Measurements from ENCODE around the gene MSI2.

Gene MSI2

DNA sequence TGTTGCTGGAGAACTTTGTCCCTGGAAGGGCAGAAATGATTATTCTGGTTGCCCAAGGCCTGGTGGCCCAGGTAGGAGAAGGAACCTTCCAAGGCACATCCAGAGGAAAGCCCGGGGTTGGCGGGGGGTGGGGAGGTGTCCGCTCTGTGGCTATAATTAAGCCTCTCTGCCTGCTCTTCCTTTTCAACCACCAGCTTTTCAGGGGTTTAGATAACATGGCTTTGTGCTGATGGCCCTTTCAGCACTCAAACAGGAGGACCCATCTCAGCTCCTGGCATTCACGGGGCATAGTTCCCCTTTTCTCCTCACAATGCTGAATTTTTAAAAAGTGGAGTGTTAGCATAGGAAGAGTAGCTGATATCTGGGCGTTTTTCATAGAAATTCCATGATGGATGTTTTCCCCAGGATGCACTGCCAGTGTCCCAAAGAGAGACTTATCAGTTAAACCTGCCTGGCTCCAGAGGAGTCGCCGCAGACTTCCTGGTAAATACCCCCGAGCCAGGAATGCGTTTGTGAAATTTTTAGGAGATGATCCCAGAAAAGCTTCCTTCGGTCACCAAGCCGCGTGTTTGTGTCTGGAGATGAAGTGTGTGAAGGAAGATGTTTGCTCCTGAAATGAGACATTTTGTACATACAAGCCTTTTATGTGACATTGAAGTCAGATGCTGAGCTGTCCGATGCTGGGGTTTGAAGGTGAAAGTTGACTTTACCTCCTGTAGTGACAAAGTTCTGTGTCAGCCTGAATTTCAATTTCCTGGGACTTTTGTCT, 188.5 kb downstream of the MSI2 start:
- no peak for DNase-seq

DNA sequence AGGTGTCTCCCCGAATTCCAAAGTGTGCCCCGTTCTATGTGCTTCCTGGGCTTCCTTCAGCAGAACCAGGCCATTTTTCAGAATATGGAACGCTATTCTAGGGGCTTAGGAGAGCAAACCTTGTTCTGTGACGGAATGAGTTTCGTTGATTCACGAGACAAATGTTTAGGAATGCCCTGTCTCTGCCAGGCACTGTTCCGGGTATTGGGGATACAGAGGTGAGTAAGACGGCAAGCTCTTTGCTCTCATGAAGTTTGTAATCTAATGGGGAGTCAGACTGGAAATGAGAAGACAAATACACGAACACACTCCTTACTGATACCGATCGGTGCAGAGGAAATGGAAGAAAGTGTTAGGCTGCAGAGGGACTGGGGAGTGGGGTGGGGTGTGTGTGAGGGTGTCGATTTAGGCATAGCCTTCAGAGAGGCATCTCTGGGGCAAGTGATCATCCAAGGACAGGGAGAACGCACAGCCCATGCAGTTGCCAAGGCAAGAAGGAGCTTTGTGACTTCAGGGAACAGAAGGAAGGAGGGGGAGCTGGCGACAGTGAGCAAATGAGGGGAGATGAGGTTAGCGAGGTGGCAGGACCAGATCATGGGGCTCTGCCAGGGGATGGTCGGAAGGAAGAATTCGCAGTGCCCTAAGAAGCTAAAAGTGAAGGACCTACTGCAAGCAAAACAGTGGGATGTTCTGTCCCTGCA, 189.6 kb downstream of the MSI2 start:
- DNase-seq: no peak

DNA sequence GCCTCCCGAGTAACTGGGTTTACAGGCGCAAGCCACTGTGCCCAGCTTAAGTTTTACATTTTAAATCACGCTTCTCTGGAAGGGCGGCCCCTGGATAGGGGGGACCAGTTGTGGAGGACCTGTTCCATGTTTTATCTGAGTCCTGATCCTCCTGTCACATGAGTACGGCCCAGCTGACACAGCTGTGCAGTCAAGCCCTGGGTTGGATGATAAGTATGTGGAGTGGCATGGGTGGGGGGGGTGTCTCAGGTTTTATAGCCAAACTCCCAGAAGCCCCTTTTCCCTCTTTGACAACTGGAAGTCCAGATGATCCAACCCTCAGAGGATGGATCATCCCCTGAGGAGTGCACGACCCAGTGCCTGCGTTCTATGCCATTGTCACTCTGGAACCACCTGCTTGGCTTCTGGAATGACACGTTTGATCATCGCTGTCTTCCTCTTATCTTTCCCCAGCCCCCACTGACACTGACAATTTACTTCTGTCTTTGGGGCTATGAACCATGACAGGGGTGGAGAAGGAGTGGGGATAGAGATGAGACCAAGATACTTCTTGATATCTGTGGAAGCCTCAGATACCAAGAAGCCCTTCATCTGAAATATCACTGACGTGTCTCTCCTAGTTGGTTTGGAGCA, 191.2 kb downstream of the MSI2 start:
- DNase-seq: no peak

DNA sequence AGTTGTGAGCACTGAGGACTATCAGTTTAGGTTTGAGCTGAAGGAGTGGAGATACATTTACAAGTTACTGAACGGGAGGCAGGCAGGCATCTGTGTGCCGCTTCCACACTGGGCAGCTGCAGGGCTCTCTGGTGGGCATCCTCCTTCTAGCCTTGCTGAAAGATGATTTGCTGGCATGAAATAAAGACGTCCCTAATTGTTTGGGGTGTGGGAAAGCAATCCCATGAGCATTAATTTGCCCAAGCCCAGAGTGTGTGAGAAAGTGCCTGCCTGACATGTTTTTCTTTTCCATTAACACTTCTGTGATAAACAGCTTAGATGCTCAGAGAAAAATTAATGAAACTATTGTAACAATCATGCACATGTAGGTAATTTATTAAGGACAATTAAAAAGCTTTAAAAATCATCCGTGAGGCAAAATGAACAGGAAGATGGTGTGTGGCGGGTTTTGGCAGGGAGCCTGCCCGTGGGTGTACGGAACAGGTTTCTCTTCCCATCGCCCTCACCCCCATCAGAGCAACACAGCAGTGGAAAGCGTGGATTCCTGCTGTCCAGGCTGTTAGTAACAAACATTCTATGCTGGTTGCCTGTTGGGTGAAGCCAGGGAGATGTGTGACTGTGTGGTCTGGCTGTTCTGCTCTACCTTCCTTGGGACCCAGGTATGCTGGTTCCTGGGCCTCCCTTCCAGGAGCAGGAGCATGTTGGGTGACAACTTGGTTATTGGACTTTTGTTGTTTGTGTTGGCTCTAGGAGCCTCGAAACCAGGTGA, 191.9 kb downstream of the MSI2 start:
- no peak for DNase-seq

DNA sequence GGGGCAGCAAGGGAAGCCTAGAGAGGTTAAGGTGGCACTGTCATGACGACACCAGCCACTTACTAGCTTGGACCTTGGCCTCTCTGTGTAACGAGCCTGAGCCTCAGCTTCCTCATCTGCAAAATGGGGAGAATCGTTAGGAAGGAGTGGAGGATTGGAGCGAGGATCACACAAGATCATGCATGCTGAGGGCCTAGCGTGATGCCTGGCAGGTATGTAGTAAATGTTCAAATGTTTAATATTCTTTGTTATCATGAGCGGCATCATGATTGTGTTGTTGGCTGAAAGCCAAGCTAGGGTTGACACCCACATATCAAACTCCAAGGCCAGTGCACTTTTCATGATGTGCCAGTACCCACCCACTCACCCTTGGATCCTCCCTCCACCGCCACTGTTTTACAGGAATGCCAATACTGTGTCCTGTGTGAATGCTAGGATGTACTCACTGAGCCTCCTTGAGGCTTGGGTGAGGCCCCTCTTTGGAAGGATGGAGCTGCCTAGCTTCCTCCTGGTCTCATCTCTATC, 192.5 kb downstream of the MSI2 start:
- DNase-seq: no peak

DNA sequence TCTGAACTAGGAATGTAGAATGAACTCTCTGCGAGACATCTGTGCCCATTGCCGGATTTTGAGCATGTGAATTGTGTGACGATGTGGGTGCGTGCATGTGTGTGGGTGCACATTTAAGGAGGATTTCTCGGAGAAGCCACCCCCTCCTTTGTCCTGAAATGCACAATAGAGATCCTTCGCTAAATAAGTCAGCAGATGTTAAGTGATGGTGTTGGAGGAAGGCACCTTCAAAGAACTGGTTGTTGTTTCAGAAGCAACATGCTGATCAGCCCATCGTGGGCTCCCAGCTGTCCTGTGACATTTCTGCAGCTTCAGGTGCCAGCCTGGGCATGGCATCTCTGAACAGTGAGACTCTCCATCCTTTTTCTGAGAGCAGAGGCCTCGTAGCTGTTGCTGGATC, 194.9 kb downstream of the MSI2 start:
- no peak for DNase-seq

DNA sequence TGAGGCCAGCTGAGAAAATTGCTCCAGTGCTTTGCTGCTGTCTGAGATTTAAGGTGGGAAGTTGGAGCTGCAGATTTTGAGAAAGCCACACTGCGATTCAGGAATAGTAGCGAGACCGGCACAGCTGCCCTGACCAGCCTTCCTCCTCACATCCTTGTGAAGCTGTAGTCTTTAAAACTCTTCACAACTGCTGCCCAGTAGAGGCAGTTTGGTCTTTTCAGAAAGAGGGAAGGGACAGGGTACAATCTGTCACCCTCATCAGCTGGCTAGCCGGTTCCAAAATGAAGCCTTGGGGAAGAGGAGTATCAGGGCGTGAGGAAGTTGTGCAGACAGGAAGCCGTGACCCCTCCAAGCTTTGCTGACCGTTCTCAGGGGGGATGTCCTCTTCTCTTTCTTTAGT, 195.3 kb downstream of the MSI2 start:
- no peak for DNase-seq

DNA sequence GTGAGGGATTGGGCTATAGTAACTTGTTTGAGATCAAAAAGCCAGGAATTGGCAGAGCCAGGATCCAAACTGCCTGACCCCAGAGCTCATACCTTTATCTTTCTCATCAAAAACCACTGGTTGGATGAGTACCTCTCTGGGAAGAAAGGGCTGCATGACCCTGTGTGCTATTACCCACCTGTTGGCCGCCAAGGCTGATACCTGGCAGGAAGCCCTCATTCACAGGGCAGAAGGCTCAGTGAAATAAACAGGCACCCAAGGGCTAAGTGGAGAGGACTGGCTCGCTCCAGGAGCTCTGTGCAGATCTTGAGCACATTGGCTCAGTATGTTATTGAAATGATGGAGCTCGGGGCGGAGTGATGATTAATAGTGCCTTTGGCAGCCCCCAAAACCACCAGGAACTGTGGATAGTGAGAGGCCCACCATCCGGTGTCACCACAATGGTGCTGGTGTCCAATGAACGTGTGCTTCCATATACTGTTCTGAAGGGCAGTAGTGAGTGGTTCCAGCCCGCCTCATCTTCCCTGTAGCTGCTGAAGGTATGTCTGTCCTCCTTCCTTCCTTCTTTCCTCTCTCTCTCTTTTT, 197.6 kb downstream of the MSI2 start:
- no peak for DNase-seq

DNA sequence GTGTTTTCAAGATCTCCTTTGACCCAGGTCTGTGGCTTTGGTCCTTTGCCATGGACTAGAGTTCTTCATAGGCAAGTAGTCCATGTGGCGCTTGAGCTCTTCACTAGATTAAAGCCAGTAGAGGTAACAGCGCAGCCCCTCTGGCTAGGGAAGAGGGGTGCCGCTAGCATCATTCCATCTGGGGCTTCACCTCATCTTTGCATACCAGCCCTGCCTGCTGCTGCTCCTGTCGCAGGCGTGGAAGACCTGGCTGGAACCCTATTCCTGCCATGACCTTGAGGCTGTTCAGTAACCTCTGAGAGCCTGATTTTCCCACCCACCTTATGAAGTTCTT, 198.4 kb downstream of the MSI2 start:
- DNase-seq: no peak

DNA sequence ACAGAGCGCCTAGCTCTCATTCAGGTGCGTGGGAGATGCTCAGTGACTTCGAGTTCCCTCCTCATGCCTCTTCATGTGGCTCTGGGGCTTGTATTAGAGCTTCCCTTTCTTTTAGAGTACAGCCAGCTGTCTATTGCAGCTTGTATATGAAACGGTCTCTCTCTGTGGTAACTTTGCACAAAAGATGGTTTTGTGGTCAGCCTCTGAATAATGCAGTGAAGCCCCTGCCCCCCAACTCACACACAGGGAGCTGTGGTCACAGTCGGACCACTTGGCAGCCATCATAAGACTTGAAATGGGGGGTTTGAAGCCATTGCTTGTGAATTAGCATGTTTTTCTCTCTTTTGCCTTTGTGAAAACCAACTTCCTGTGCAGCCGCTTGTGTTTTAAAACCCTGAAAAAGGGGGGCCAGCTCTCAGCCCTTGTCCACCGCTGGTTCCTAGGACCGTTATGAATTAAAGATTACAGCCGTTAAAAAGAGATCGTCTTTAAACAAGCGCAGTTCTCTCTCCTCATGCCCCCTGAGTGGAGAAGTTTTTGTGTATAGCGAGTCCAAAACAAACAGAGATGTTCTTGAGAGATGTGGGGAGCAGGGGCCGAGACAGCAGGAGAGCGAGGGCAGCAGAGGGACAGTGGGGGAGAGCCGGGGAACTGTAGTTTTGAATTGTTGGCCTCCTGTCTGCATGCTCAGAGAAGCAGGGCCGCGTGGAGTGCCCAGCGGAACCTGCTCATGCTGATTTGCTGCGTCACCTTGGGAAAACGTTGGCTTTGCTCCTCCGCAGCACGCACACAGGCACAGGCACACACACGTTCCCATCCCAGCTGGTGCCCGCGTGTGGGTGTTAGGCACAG, 199.0 kb downstream of the MSI2 start:
- DNase-seq: peak; percentile 46

DNA sequence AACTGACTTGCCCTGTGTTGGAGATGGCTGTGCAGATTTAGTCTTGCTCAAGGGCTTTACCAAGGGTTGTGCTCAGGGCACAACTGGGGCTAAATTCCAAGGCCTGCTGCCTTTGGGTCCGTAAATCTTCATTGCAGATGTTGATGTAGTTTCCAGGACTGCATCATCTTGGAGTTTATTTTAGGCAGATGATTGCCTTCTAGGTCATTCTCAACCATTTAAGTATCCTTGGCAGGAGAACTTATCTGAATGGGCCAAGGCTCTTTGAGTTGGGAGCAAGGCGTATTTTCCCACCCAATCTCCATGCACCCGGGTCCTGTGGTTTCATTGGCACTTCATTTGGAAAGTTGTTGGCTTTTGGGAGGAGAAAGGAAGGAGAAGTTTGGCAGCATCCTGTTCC, 200.3 kb downstream of the MSI2 start:
- DNase-seq: no peak

DNA sequence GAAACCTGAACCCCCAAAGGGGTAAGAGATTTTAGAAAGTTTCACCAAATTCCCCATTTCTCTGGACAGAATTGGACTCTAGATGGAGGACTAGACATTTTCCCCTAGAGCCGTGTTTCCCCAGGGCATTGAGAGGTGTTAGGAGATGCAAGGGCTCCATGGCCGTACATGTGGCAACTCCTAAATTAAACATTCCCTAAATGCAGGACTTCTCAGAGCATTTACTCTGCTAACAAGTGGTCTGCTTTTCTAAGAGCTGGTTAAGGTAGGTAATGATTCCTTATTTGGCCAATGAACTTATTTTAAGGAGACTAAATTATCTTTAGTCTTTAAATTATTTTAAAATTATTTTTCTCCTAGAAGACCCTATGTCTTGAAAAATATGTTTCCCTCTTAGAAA, 200.9 kb downstream of the MSI2 start:
- DNase-seq: no peak

DNA sequence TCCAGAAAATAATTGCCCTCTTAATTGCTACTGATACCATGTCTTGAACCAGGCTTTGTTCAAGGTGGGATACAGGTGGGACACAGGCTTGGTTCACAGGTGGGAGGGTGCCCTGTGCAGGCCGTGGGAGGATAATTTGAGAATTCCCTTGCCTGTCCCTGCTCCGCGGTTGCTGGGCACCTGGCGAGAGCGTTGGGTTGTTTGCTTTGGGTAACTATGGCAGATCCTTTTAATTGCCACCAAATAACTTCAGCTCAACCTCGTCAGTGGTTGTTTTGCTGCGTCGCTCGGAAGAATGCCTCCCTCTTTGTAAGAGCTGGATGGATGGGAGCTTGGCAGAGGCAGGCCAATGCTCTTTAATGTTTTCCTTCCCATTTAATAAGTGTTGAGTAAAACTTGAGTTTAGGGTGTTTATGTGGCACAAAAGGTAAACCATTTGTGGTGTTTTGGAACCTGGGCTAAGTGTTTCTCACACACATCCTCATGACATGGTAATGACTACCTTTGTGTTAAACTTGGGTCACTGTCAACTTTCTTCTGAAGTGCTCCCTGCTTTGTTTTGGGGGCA, 202.5 kb downstream of the MSI2 start:
- DNase-seq: no peak

DNA sequence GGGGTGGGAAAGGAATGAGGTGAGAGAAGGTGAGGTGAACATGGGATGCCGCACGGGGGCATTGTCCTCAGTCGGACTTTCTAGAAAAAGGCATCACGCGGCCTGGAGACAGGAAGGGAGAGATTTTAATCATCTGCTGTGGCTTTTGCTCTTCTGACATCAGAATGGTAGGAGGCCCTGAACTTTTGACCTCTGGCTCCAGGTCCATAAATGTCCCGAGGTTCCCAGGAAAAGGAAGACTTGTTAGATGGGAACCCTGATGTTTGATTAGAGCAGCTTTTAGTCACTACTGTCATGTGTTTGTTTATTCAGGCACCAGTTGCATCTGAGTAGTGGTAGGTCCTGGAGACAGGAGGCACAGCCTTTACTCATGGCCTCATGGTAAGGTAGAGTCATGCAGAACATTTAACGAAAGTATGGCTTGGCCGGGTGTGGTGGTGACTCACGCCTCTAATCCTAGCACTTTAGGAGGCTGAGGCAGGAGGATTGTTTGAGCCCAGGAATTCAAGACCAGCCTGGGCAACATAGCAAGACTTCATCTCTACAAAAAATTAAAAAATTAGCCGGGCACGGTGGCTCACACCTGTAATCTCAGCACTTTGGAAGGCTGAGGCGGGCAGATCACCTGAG, 203.1 kb downstream of the MSI2 start:
- DNase-seq: peak; percentile 56

DNA sequence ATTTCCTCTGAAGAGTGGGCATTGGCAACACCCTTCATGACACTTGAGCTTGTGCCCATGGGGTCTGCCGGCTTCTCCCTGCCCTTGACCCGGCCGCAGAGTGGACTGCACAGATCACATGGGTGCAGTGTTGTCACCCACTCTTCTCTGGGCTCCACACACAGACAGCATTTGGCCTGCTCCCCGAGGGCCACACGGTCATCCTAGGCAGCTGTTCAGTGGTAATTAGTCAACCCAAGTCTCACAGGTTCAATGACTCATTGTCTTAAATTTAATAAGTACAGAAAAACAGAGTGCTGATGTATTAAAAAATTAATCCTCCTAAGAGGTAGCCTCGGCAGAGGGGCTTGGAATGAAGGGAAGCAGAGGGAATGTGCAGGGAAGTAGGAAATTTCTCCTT, 204.8 kb downstream of the MSI2 start:
- DNase-seq: peak; percentile 59

DNA sequence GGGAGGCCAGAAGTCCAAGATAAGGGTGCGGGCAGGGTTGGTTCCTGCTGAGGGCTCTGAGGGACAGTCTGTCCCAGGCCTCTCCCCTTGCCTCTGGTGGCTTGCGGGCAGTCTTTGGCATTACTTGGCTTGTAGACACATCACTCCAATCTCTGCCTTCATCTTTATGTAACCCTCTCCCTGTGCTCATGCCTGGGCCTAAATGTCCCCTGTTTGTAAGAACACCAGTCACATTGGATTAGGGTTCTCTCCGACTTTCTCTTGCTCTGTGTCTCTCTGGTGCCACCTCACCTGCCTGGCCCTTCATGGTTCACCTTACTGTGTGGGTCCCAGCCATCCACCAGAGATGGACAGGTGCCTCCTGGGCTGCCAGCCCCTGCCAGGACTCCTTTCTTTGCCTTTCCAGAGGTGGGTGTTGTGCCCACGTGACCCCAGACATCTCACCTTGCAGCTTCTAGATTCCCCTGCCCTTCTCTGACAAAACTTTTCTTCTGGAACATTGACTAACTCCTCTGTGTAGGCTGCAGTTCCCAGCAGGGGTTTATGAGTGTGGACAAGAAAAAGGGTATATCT, 205.8 kb downstream of the MSI2 start:
- DNase-seq: no peak

DNA sequence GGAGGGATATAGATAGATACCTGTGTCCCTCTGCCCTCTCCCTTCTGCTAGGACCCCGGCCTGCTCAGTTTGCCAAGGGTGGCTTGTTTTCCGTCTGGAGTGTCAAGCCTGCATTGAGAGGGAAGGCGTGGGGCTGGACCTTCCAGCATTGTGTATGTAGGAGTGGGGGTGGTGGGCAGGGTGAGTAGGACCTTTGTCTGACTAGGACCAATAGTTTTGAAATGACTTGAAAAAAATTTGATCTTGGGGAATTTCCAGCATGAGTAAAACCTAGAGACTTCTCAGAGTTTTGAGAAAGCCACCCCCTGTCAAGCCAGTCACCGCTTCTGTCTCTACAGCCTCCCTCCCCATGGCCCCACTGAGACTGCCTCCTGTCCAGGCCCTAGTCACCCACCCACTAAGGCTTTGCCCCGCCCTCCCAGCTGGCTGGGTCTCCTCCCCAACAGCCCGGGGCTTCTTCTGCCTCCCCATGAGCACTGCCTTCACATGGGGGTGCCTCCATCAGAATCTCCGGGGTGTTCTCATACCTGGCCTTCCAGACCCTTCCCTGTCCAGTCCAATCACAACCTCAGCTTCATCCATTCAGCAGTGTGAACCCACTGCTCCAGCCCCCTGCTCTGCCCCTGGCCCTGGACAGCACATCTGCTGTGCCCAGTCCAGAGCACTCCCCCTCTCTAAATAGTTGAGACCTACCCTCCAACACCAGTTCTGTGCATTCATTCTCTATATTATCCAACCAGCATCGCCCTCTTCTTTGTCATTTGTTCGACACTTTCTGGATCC, 207.0 kb downstream of the MSI2 start:
- peak; percentile 94 for DNase-seq

DNA sequence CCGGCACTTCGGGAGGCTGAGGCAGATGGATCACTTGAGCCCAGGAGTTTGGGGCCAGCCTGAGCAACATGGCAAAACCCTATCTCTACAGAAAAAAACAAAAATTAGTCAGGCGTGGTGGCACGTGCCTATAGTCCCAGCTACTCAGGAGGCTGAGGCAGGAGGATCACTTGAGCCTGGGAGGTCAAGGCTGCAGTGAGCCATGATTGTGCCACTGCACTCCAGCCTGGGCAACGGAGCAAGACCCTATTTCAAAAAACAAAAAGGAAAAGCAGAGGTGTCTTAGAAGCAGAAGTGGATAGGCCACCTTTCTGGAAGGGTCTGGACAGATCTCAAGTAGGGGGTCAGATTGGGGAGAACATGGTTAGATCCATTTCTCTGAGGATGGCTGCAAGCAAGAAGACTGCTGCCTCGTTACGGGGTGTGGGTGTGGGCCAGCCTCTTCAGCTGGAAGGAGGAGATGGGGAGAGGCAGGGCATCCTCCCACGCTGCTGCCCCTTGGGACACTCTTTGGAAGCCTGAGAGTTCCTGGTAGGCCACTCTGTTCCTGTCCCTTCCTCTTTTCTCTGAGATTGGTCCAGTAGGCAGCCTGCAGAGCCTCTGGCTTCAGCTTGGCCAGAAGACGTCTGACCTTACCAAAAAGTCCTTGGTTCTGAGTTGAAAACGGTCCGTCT, 208.0 kb downstream of the MSI2 start:
- no peak for DNase-seq

DNA sequence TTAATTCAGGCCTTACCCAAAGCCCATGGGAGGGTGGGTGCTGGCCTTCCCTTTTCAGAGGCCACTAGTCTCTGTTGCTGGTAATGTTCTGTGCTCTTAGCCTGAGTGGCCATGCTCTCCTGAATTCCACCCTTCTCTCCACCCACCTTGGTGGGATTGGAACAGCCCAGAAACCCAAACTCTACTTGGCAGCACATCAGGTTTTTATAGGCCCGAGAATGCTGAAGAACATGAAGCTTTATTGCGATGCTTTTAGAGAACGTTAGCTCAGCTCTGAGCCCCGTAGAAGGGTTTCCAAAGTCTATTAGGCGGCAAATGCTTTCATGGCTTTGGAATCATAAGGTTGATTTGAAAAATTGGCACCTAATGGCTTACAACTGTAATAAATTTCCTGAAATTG, 209.3 kb downstream of the MSI2 start:
- DNase-seq: no peak

All from stimulated activated CD4-positive, alpha-beta T cell treated with anti-CD3 and anti-CD28 coated beads, Interleukin-15, amount 100 ng/mL, for 24 hours (primary cell).